Measurements from ENCODE around the gene NLE1. TPM values are rescaled to one million over a fixed set of nuclear protein-coding genes. Genes with fewer than 3 reads are reported as not detected.

Gene NLE1
- total and polyA plus RNA-seq, 10 donors, result 5.8 to 17.3 (median 11.7) TPM

- Histone ChIP-seq H3K4me3 (peak overlapping the region; percentile 0 to 97 (median 90)), H3K4me1 (peaks cover 12 to 55% (median 37%) of the 10 kb centered on the region in 6 donors), H3K36me3 (no peaks in the 10 kb centered on the region), H3K27ac (peak overlapping the region; percentile 70 to 98 (median 96)), H3K9me3 (no peaks in the 10 kb centered on the region), H3K27me3 (replicated peaks in 1 of 7) (no peaks in the 10 kb centered on the region)
- DNase-seq, result peak; percentile 84
- intact Hi-C loops (cut with DNase I; ENCODE audit: low total_unique reads), result loop anchor here (2.0 to 10.0 kb wide), 2 partner anchors 65 to 91 kb away; no protein-coding TSS in a partner anchor
- TF ChIP-seq, protein P1, sequence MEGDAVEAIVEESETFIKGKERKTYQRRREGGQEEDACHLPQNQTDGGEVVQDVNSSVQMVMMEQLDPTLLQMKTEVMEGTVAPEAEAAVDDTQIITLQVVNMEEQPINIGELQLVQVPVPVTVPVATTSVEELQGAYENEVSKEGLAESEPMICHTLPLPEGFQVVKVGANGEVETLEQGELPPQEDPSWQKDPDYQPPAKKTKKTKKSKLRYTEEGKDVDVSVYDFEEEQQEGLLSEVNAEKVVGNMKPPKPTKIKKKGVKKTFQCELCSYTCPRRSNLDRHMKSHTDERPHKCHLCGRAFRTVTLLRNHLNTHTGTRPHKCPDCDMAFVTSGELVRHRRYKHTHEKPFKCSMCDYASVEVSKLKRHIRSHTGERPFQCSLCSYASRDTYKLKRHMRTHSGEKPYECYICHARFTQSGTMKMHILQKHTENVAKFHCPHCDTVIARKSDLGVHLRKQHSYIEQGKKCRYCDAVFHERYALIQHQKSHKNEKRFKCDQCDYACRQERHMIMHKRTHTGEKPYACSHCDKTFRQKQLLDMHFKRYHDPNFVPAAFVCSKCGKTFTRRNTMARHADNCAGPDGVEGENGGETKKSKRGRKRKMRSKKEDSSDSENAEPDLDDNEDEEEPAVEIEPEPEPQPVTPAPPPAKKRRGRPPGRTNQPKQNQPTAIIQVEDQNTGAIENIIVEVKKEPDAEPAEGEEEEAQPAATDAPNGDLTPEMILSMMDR (IDR thresholded peaks at IDR 0.05 in 8 of 11, conservative IDR thresholded peaks at IDR 0.05 in 3 of 11), result peak in 10 of 11 experiments; percentile 6 to 70 (median 54)
- TF ChIP-seq POLR2A (IDR thresholded peaks at IDR 0.05), result no peak
- WGBS, 5 donors, result 10 to 26% (median 13%) methylated on average over 17 to 22 of the region's 22 CpGs
Measured at GRCh38 chr17:35089586-35090296, 52.4 kb downstream of the NLE1 start.

DNA sequence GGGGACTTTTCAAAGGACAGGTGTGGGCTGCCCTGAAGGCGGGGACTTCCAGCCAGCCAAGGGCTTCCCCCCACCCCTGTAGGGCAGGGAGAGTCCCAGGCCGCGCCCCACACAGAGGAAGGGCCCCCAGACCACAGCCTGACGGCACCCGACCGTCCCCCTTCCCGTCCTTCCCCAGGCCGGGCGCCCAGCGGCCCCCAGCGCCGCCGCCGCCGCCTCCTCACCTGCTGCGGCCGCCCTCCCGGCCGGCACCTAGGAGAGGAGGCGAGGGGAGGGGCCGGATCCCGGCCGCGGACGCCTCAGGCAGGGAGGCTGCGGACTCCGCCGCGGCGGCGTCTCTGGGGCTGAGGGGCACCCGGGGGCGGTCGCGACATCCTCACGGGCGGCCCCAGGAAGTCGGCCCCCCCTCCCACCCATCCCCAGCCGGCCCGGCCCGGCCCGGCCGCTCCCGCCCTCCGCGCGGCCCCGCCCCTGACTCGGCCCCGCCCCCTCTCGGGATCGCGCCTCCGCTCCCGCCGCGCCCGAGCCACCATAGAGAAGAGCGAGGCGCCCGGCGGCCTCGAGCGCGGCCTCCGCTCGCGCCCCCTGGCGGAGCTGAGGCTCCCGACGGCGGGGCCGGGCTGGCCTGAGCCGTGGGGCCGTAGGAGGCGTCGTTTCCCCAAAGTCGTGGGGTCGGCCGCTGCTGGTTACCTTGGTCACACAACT, 53.1 kb downstream of the NLE1 start:
- Histone ChIP-seq H3K4me3 (peak overlapping the region; percentile 71 to 97 (median 90)), H3K36me3 (no peaks in the 10 kb centered on the region), H3K27me3 (replicated peaks in 1 of 7) (no peaks in the 10 kb centered on the region), H3K9me3 (no peaks in the 10 kb centered on the region), H3K27ac (peak overlapping the region; percentile 90 to 98 (median 96)), H3K4me1 (peaks cover 12 to 62% (median 38%) of the 10 kb centered on the region in 6 donors)
- intact Hi-C loops (cut with DNase I; ENCODE audit: low total_unique reads), result loop anchor here (2.0 to 10.0 kb wide), 2 partner anchors 64 to 90 kb away; no protein-coding TSS in a partner anchor
- DNase-seq, result peak; percentile 97
- peak in 1 of 3 donors; percentile 18 for TF ChIP-seq POLR2A (IDR thresholded peaks at IDR 0.05)
- peak; percentile 66 to 81 (median 78) for TF ChIP-seq POLR2AphosphoS5 (IDR thresholded peaks at IDR 0.05)
- TF ChIP-seq, protein P1 (IDR thresholded peaks at IDR 0.05 in 8 of 11, conservative IDR thresholded peaks at IDR 0.05 in 3 of 11), result peak in 10 of 11 experiments; percentile 63 to 95 (median 90)
- WGBS, 5 donors, result 0 to 2% (median 0%) methylated on average over 1 to 80 of the region's 80 CpGs

GRCh38 chr17:35088356-35088880, 53.7 kb downstream of the NLE1 start:
- H3K4me3 ChIP-seq, result peak overlapping the region; percentile 71 to 97 (median 90)
- 0% methylated on average over 23 to 26 of the region's 26 CpGs for WGBS, 5 donors
- peak; percentile 89 for DNase-seq

More at GRCh38 chr17:35088356-35088880, 53.7 kb downstream of the NLE1 start:
- Histone ChIP-seq H3K36me3 (no peaks in the 10 kb centered on the region), H3K9me3 (no peaks in the 10 kb centered on the region), H3K27me3 (replicated peaks in 1 of 7) (no peaks in the 10 kb centered on the region), H3K4me1 (peaks cover 12 to 68% (median 39%) of the 10 kb centered on the region in 6 donors), H3K27ac (peak overlapping the region; percentile 90 to 98 (median 96))
- TF ChIP-seq, protein P1 (IDR thresholded peaks at IDR 0.05 in 8 of 11, conservative IDR thresholded peaks at IDR 0.05 in 3 of 11), result peak in 1 of 11 experiments; percentile 5
- TF ChIP-seq POLR2AphosphoS5 (IDR thresholded peaks at IDR 0.05) (peak in 2 of 3 donors; percentile 52 to 60), POLR2A (IDR thresholded peaks at IDR 0.05) (no peak)
- intact Hi-C loops (cut with DNase I; ENCODE audit: low total_unique reads), result loop anchor here (2.0 to 10.0 kb wide), 2 partner anchors 64 to 90 kb away; no protein-coding TSS in a partner anchor

All from spleen (tissue), 11 donors.